A204.1 (cell line): Measurements from ENCODE around the gene MEX3A.
"Not testable (repeated sequence)": the region's sequence is repeated elsewhere in the genome, so short reads cannot be mapped to it uniquely, and the experiment has no call there.

Experiments
- FAIRE-seq: peaks from 2 replicates; lab custom pipeline; 2012; peaks lifted over from hg19 to GRCh38; lab: Jason Lieb, UNC

MEX3A gene

DNA sequence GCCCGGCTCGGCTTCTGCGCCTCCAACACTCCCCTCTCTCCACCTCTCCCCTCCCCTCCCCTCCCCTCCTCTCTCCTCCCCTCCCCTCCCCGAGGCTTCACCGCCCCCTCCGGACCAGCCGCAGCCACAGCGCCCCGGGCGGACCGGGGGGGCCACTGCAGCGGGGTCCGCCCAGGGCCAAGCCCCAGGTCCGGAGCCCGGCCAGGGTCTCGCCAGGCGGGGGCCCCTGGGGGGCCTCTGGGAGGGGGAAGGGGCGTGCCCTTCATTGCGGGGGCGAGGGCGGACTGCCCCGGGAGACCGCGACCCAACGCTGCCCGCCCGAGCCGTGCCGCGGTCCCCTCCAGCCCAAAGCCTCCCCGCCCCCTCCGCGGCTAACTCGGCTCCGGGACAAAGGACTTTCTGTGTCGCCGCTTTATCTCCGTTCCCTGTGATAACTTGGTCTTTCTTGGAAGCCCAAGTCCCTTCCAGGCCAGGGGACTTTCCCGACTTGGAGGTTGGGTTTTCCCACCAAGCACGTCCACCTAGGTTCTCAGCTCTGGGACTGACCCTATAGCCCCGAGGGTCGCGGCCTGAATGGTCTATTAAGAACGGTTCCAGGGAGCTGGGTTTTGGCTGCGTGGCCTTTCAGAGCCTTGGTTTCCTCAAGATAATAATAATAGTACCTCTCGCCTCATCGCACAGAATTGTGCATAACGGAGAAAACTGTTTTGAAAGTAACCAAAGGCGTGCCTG is 28.3 kb downstream of the MEX3A start, which contains the start of gene UBQLN4:
Gene UBQLN4 (minus strand): TSS at position 31 of the 732 bp plus-strand sequence. CDS start 97 bp downstream, outside the sequence.
- no peak for FAIRE-seq

DNA sequence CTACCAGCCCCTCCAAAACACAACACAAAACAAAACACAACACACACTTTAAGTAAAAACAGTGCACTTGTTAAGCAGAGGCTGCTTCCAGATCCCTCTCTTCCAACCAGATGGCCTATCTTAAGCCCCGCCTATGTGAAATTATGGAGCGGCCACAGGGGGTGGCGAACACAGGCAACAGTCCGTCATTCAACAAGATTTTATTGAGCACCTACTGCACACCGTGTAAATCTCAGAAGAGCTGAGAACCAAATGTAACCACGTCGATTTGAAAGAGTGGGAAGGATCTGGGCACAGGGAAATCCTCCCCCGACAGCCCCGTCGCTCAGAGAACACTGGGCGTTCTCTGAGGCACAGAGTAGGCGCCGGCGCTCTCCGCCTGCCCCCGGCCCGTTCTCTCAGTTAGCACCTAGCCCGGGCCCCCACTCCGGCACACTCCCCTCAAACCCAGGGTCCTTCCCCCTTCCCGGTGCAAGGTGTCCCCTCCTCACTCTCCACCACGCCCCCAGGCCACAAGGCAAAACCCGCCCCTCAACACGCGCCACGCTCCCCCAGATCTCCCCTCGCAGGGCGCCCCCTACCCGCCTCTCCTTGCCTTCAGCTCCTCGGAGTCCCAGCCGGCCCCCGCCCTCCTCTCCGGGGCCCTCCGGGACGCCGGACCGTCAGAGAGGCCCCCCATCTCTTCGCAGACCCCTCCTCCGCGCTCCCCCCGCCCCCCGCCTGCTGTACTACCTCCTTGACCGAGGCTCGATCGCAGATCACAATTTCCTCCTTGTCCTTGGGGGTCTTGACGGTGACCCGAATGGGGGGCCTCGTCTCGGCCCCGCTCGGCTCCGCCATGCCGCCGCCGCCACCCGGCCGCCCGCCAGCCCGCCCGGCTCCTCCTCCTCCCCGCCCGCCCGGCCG is 29.1 kb downstream of the MEX3A start:
- FAIRE-seq, result no peak

GRCh38 chr1:156051011-156051725 is 31.1 kb downstream of the MEX3A start:
- FAIRE-seq, result no peak

- FAIRE-seq, result no peak
Measured at GRCh38 chr1:156050376-156050775, 31.9 kb downstream of the MEX3A start.

- FAIRE-seq, result no peak
Measured at GRCh38 chr1:156048663-156049258, 33.5 kb downstream of the MEX3A start.

GRCh38 chr1:156045076-156045475 is 37.2 kb downstream of the MEX3A start:
- no peak for FAIRE-seq

DNA sequence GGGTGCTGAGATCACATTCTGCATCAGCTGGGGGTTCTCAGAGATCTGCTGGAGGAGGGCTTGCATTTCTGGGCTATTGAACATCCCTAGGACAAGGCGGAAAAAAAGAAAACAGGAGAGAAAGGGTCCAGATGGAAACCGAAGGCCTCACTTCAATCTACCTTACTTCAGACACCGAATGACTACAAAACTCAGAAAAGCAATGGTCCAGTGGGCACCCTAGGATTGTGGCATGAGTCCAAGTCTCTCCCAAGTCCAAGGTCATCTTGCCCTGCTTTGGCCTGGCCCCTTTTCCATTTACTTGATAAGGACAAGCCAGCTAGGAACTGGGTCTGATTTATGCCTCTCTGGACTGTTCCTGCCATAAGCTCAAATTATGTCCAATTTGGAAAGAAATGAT is 39.4 kb downstream of the MEX3A start:
- FAIRE-seq, result no peak

GRCh38 chr1:156034991-156035390 is 47.3 kb downstream of the MEX3A start:
- not testable (repeated sequence) for FAIRE-seq

- no peak for FAIRE-seq
Measured at GRCh38 chr1:156033011-156033410, 49.3 kb downstream of the MEX3A start.

GRCh38 chr1:156026588-156026987 is 55.7 kb downstream of the MEX3A start:
- FAIRE-seq, result no peak

DNA sequence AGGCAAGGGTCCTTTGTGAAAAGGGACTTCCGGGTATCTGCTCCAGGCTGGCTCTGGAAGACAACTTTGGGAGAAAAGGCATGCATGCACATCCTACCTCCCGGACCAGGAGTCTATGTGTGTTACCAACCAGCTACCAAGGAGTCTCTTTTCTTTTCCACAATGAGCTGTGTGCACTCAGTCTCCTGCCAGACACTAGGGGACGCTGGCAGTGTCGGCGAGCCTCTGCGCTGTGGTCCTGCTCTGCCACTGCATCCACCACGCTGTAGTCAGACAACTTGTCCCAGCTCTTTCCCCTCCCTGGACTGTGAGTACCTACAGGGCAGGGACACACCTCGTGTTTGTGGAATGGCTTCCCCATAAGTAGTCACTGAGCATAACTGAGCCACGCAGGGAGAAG is 56.4 kb downstream of the MEX3A start:
- no peak for FAIRE-seq

- FAIRE-seq, result no peak
Measured at GRCh38 chr1:156024801-156025200, 57.5 kb downstream of the MEX3A start.
